ENCODE results near the gene DLG1.

DNA sequence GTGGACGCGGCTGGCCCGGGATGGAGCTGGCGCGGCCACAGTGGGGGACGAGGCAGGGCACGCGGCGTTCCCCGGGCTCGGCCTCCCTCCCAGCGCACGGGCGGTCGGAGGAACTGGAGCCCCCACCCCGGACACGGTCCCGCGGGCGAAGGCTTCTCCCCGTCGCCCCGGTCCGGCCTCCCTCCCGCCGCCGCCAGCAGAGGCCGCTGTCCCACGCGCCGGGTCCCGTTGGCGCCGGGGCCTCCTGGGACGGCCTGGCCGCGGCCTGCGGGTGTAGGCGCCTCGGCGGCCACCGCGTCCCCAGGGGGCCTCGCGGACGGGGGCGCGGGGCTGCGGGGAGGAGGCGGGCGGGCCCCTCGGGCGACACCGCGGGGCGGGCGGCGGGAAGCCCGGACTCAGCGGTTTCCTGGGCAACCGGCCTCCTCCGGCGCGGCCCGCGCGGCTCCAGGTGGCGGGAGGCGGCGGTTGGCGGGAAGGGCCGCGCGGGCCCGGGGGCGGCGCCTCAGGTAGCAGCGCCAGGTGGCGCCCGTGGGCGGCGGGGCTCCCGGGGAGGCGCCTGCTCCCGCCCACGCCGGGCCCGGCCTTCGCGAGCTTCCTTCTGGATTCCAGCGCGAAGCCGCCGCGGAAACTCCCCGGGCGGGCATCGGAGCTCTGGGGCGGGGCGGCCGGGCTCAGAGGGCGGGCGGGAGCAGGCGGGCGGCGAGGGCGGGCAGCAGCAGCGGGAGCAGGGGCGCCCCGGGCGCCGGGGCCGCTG is 295.5 kb downstream of the DLG1 start:
- no peak for TF ChIP-seq DPF2 (IDR thresholded peaks at IDR 0.05)
- no peak for TF ChIP-seq KLF13 (tag; IDR thresholded peaks at IDR 0.05; ENCODE audit: borderline replicate concordance, low read depth)
- peak; percentile 67 to 70; a peak in 2 of 4 replicates for TF ChIP-seq MAZ (CRISPR knock-in tag; conservative IDR thresholded peaks at IDR 0.05 in 1 of 2, IDR thresholded peaks at IDR 0.05 in 1 of 2)
- no peak for TF ChIP-seq ADNP (tag; IDR thresholded peaks at IDR 0.05)
- TF ChIP-seq ZZZ3 (IDR thresholded peaks at IDR 0.05) = no peak
- peak; percentile 72; the same call in 1 of the 2 replicates for TF ChIP-seq FOXP1 (CRISPR knock-in tag; IDR thresholded peaks at IDR 0.05)
- no peak for TF ChIP-seq HDAC2 (IDR thresholded peaks at IDR 0.05)
- no peak for TF ChIP-seq POU5F1 (IDR thresholded peaks at IDR 0.05; ENCODE audit: borderline replicate concordance, low read depth, low read length, partially characterized antibody)
- TF ChIP-seq IRF2 (CRISPR knock-in tag; IDR thresholded peaks at IDR 0.05) = no peak
- TF ChIP-seq, protein P1, sequence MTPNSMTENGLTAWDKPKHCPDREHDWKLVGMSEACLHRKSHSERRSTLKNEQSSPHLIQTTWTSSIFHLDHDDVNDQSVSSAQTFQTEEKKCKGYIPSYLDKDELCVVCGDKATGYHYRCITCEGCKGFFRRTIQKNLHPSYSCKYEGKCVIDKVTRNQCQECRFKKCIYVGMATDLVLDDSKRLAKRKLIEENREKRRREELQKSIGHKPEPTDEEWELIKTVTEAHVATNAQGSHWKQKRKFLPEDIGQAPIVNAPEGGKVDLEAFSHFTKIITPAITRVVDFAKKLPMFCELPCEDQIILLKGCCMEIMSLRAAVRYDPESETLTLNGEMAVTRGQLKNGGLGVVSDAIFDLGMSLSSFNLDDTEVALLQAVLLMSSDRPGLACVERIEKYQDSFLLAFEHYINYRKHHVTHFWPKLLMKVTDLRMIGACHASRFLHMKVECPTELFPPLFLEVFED (CRISPR knock-in tag; conservative IDR thresholded peaks at IDR 0.05) = no peak
